Ascending aorta (tissue), 2 donors: ENCODE measurements around the gene ITSN2. TPM values are rescaled to one million over a fixed set of nuclear protein-coding genes. Genes with fewer than 3 reads are reported as not detected.
"Not testable (repeated sequence)": the region's sequence is repeated elsewhere in the genome, so short reads cannot be mapped to it uniquely, and the experiment has no call there.

Experiments
- DNase-seq, 2 donors: peaks; one replicate each; pipeline ENCODE4 v3.0.0-alpha.2; 2019; ENCODE audit warnings: low spot score in 2 of 2
- H3K27ac ChIP-seq, 2 donors: fragments of 200-600 bp; sonication (generic); one replicate each; pipeline ENCODE4 v1.5.1; 2016 to 2017; ENCODE audit warnings: mild to moderate bottlenecking in 1 of 2
- H3K27me3 ChIP-seq: fragments of 200-600 bp; sonication (generic); one replicate; pipeline ENCODE4 v1.5.1; 2017
- H3K36me3 ChIP-seq, 2 donors: fragments of 200-600 bp; sonication (generic); one replicate each; pipeline ENCODE4 v1.5.1; 2016
- H3K4me1 ChIP-seq, 2 donors: fragments of 200-600 bp; sonication (generic); one replicate each; pipeline ENCODE4 v1.5.1; 2016 to 2017; ENCODE audit warnings: mild to moderate bottlenecking in 1 of 2
- H3K4me3 ChIP-seq, 2 donors: fragments of 200-600 bp; sonication (generic); one replicate each; pipeline ENCODE4 v1.5.1; 2016 to 2017; ENCODE audit warnings: mild to moderate bottlenecking in 1 of 2
- H3K9me3 ChIP-seq, 2 donors: fragments of 200-600 bp; sonication (generic); one replicate each; pipeline ENCODE4 v1.5.1; 2016
- CTCF ChIP-seq, 3 experiments: fragments of 200-600 bp in 2 of 3; fragments of 450-650 bp in 1 of 3; sonication (generic) in 2 of 3; IDR thresholded peaks; one replicate each; pipeline ENCODE4 v1.5.1; 2016 to 2019; ENCODE audit warnings: antibody characterized with exemption in 3 of 3, mild to moderate bottlenecking in 1 of 3, moderate library complexity in 1 of 3
- intact Hi-C: fragments of 100-400 bp; cut with DNase I; formaldehyde crosslinking; loops from one replicate; pipeline ENCODE4 v1.15.1; 2023
- total RNA-seq: library from RNA; depleted of rRNA; stranded (reverse); fragments of >200 nt; gene quantifications from one replicate; pipeline ENCODE4 v1.1.0, GENCODE V29; 2016

ITSN2 gene
- total RNA-seq, 1 donor from 2014 or later: 70.0 TPM

DNA sequence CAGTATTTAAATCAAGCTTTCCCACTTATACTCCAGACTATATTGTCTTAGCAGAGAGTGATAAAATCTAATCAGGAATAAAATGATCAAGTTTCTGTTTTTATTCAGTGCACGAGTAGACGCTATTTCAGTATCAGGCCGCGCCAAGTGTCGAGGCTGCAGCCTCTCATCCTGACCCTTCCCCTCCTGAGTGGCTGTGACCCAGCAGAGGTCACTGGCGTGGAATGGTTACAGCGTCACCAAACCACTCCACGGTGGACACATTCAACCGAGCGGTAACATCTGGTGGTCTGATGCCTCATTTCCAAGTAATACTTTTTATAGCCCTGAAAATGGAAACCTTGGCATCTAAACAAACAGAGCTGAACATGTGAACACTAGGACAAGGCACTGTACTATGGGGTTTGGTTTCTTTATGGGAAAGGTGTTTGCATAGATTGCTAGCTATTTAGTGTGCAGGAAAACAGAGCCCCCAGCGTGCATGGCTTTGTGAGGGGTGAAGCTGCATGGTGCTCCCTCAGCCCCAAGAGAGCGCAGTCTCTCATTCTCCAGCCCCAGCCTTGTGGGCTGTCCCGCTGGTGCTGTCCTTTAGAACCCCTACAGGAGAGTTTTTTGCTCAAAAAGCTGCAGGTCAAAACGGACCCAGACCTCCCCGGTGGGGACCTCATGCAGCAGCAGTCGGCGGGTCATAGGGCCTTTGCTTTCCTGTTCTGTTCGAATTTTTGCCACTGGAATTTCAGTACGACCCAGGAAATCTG lies 157.1 kb downstream of the ITSN2 start:
- H3K4me1 ChIP-seq: no peaks in the 10 kb centered on the region
- H3K9me3 ChIP-seq: no peaks in the 10 kb centered on the region
- peaks cover 46 to 64% of the 10 kb centered on the region in 2 donors for H3K36me3 ChIP-seq
- DNase-seq: no peak
- H3K27ac ChIP-seq: no peak overlapping the region
- TF ChIP-seq CTCF (IDR thresholded peaks at IDR 0.05): no peak
- no peak overlapping the region for H3K4me3 ChIP-seq
- H3K27me3 ChIP-seq: no peaks in the 10 kb centered on the region
- intact Hi-C loops: no loop called here

DNA sequence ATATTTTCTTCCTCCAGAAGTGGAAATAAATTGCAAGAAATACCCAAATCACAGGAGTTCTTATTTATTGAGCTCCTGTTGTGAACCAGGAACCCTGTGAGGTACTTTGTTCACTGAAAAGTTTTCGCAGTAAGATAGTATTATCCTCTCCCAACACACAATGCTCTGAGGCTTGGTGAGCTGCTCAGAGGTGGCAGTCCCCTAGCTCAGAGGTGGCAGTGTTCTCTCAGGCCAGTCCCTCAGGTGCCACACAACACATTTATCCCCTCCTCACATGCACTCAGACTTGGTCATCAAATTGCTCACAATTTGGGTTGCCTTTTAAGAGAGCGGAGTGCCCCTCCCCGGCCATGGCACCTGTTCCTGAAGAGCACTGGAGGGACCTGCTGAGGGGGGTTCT lies 159.5 kb downstream of the ITSN2 start:
- no peak for TF ChIP-seq CTCF (IDR thresholded peaks at IDR 0.05)
- intact Hi-C loops: no loop called here
- no peak overlapping the region for H3K27ac ChIP-seq
- H3K36me3 ChIP-seq: peaks cover 23 to 42% of the 10 kb centered on the region in 2 donors
- H3K27me3 ChIP-seq: no peaks in the 10 kb centered on the region
- no peak overlapping the region for H3K4me3 ChIP-seq
- H3K9me3 ChIP-seq: peaks cover 0 to 9% of the 10 kb centered on the region in 2 donors
- no peaks in the 10 kb centered on the region for H3K4me1 ChIP-seq
- DNase-seq: no peak

- DNase-seq: no peak
- no peaks in the 10 kb centered on the region for H3K4me1 ChIP-seq
- no peaks in the 10 kb centered on the region for H3K27me3 ChIP-seq
- H3K9me3 ChIP-seq: peaks cover 0 to 9% of the 10 kb centered on the region in 2 donors
- no peak overlapping the region for H3K27ac ChIP-seq
- intact Hi-C loops: no loop called here
- H3K4me3 ChIP-seq: no peak overlapping the region
- no peak for TF ChIP-seq CTCF (IDR thresholded peaks at IDR 0.05)
- peaks cover 21 to 34% of the 10 kb centered on the region in 2 donors for H3K36me3 ChIP-seq
These were observed 160.3 kb downstream of the ITSN2 start for GRCh38 chr2:24199968-24200590.

DNA sequence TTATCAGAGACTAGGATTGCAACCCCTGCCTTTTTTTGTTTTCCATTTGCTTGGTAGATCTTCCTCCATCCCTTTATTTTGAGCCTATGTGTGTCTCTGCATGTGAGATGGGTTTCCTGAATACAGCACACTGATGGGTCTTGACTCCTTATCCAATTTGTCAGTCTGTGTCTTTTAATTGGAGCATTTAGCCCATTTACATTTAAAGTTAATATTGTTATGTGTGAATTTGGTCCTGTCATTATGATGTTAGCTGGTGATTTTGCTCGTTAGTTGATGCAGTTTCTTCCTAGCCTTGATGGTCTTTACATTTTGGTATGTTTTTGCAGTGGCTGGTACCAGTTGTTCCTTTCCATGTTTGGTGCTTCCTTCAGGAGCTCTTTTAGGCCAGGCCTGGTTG lies 163.1 kb downstream of the ITSN2 start:
- H3K9me3 ChIP-seq, H3K27ac ChIP-seq, intact Hi-C loops, DNase-seq, H3K4me3 ChIP-seq, H3K4me1 ChIP-seq, H3K27me3 ChIP-seq, H3K36me3 ChIP-seq: not testable (repeated sequence)

GRCh38 chr2:24191848-24192247 lies 168.5 kb downstream of the ITSN2 start:
- Histone ChIP-seq H3K4me3 (no peak overlapping the region), H3K27me3 (no peaks in the 10 kb centered on the region), H3K4me1 (no peaks in the 10 kb centered on the region), H3K36me3 (no peaks in the 10 kb centered on the region), H3K9me3 (peaks cover 0 to 3% of the 10 kb centered on the region in 2 donors), H3K27ac (no peak overlapping the region)
- no peak for DNase-seq
- no peak for TF ChIP-seq CTCF (IDR thresholded peaks at IDR 0.05)
- intact Hi-C loops: no loop called here

- H3K4me1 ChIP-seq: no peaks in the 10 kb centered on the region
- no peak overlapping the region for H3K27ac ChIP-seq
- no peak for DNase-seq
- no peaks in the 10 kb centered on the region for H3K36me3 ChIP-seq
- no peak overlapping the region for H3K4me3 ChIP-seq
- intact Hi-C loops: no loop called here
- H3K27me3 ChIP-seq: no peaks in the 10 kb centered on the region
- no peaks in the 10 kb centered on the region for H3K9me3 ChIP-seq
- no peak for TF ChIP-seq CTCF (IDR thresholded peaks at IDR 0.05)
These were observed 169.2 kb downstream of the ITSN2 start for GRCh38 chr2:24191156-24191555.
